Activated CD4-positive, alpha-beta T cell treated with anti-CD3 and anti-CD28 coated beads, Interleukin-2, amount 50 U/mL, for 4 hours (primary cell): ENCODE results near the gene NDFIP1.
"Not testable (repeated sequence)": the region's sequence is repeated elsewhere in the genome, so short reads cannot be mapped to it uniquely, and the experiment has no call there.

Experiments
- DNase-seq, 2 experiments: peaks; one replicate each; pipeline ENCODE4 v3.0.0-alpha.2; 2020

Gene NDFIP1

GRCh38 chr5:142108432-142109330 is at the start of gene NDFIP1:
TSS of gene NDFIP1 (plus strand) at chr5:142108779. CDS start at chr5:142108975, 196 bp downstream.
- peak; percentile 71 to 74 for DNase-seq

- DNase-seq: no peak
Observed at GRCh38 chr5:142059304-142059940, 49.2 kb upstream of the NDFIP1 start.

- no peak for DNase-seq
Observed at GRCh38 chr5:142063376-142063775, 45.2 kb upstream of the NDFIP1 start.

GRCh38 chr5:142063878-142064331 is 44.7 kb upstream of the NDFIP1 start:
- DNase-seq: no peak

GRCh38 chr5:142065273-142065672 is 43.3 kb upstream of the NDFIP1 start:
- no peak for DNase-seq

GRCh38 chr5:142069606-142070399 is 38.8 kb upstream of the NDFIP1 start:
- DNase-seq: no peak

- DNase-seq: no peak
Observed at GRCh38 chr5:142070734-142071133, 37.8 kb upstream of the NDFIP1 start.

GRCh38 chr5:142072488-142072887 is 36.1 kb upstream of the NDFIP1 start:
- DNase-seq: no peak

GRCh38 chr5:142073362-142073988 is 35.1 kb upstream of the NDFIP1 start:
- DNase-seq: no peak

GRCh38 chr5:142074006-142074405 is 34.6 kb upstream of the NDFIP1 start:
- DNase-seq: no peak

- no peak for DNase-seq
Observed at GRCh38 chr5:142078221-142078620, 30.4 kb upstream of the NDFIP1 start.

GRCh38 chr5:142078706-142079105 is 29.9 kb upstream of the NDFIP1 start:
- DNase-seq: no peak

- DNase-seq: no peak
Observed at GRCh38 chr5:142079306-142079721, 29.3 kb upstream of the NDFIP1 start.

- no peak for DNase-seq
Observed at GRCh38 chr5:142080248-142080647, 28.3 kb upstream of the NDFIP1 start.

GRCh38 chr5:142082182-142082781 is 26.3 kb upstream of the NDFIP1 start:
- no peak for DNase-seq

GRCh38 chr5:142086229-142086628 is 22.4 kb upstream of the NDFIP1 start:
- DNase-seq: no peak

- DNase-seq: no peak
Observed at GRCh38 chr5:142086679-142087078, 21.9 kb upstream of the NDFIP1 start.

- peak; percentile 50 to 56 for DNase-seq
Observed at GRCh38 chr5:142087920-142088679, 20.5 kb upstream of the NDFIP1 start.

GRCh38 chr5:142088855-142089479 is 19.6 kb upstream of the NDFIP1 start:
- not testable (repeated sequence) for DNase-seq

- DNase-seq: no peak
Observed at GRCh38 chr5:142091012-142091411, 17.6 kb upstream of the NDFIP1 start.

GRCh38 chr5:142091922-142092321 is 16.7 kb upstream of the NDFIP1 start:
- DNase-seq: no peak
